ENCODE data around the gene ING5.

ING5 gene

DNA sequence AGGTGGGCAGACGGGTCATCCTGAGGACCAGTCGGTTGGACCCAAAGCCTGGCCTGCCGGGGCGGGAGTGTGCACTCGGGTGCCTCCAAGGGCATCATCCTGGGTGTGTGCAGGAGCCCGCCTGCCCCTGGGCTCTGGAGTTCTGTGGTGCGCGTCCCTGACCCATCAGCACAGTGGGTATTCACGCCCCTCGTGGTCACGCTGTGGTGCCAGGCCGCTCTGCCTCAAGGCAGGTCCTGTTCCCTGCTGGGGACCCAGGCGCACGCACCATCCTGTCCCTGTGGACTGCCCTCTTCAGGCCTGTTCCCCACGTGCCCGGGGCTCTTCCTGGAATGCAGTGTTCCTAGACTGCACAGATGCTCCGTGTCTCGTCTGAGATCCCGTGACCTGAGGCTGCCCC is 18.3 kb downstream of the ING5 start:
- Histone ChIP-seq H3K27me3 (ENCODE audit: control insufficient read depth, low read length) (no peaks in the 10 kb centered on the region), H3K4me1 (ENCODE audit: control insufficient read depth, low read length) (no peaks in the 10 kb centered on the region), H3K4me3 (ENCODE audit: low read length) (no peak overlapping the region), H3K4me2 (ENCODE audit: low read length) (no peak overlapping the region), H3K27ac (ENCODE audit: low read depth, low read length) (no peak overlapping the region), H3K36me3 (ENCODE audit: control insufficient read depth, low read length) (peaks cover 78% of the 10 kb centered on the region), H3K9me3 (ENCODE audit: control insufficient read depth, insufficient read depth, low read length) (peaks cover 9% of the 10 kb centered on the region; the same call in 1 of the 2 replicates), H3K79me2 (ENCODE audit: control insufficient read depth, low read length) (no peaks in the 10 kb centered on the region), H3K9me2 (replicated peaks; ENCODE audit: control insufficient read depth, low read length) (no peaks in the 10 kb centered on the region), H4K20me1 (ENCODE audit: control insufficient read depth, insufficient read depth, low read depth, low read length) (no peaks in the 10 kb centered on the region), H3F3A (ENCODE audit: control insufficient read depth, insufficient read depth) (peaks cover 4% of the 10 kb centered on the region; the same call in 1 of the 2 replicates)
- TF ChIP-seq, protein P1, sequence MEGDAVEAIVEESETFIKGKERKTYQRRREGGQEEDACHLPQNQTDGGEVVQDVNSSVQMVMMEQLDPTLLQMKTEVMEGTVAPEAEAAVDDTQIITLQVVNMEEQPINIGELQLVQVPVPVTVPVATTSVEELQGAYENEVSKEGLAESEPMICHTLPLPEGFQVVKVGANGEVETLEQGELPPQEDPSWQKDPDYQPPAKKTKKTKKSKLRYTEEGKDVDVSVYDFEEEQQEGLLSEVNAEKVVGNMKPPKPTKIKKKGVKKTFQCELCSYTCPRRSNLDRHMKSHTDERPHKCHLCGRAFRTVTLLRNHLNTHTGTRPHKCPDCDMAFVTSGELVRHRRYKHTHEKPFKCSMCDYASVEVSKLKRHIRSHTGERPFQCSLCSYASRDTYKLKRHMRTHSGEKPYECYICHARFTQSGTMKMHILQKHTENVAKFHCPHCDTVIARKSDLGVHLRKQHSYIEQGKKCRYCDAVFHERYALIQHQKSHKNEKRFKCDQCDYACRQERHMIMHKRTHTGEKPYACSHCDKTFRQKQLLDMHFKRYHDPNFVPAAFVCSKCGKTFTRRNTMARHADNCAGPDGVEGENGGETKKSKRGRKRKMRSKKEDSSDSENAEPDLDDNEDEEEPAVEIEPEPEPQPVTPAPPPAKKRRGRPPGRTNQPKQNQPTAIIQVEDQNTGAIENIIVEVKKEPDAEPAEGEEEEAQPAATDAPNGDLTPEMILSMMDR (IDR thresholded peaks at IDR 0.05; ENCODE audit: low read depth, low read length, poor library complexity, severe bottlenecking) = no peak
- no peak for TF ChIP-seq EZH2phosphoT487 (IDR thresholded peaks at IDR 0.05; ENCODE audit: borderline replicate concordance, low read length)

DNA sequence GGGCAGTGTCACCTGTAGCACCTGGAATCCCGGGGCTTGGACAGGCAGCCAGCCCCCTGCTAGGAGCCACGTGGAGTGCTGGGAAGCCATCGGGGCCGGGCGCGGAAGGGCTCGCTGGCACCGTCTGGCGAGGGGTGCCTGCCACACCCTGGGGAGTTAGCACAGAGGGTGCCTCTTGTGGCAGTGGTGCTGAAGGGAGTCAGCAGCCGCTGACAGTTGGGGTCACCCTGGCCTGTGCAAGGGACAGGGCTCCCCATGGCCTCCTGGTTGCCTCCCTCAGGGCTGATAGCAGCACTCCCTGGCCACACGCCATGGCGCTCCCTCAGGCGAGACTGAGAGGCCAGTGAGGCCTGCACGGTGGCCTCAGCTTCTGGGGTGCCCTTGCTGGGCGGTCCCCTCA is 18.7 kb downstream of the ING5 start:
- no peaks in the 10 kb centered on the region for H4K20me1 ChIP-seq (ENCODE audit: control insufficient read depth, insufficient read depth, low read depth, low read length)
- no peaks in the 10 kb centered on the region for H3K9me2 ChIP-seq (replicated peaks; ENCODE audit: control insufficient read depth, low read length)
- no peak overlapping the region for H3K4me3 ChIP-seq (ENCODE audit: low read length)
- H3K79me2 ChIP-seq (ENCODE audit: control insufficient read depth, low read length) = no peaks in the 10 kb centered on the region
- no peak overlapping the region for H3K4me2 ChIP-seq (ENCODE audit: low read length)
- no peaks in the 10 kb centered on the region for H3K4me1 ChIP-seq (ENCODE audit: control insufficient read depth, low read length)
- peaks cover 78% of the 10 kb centered on the region for H3K36me3 ChIP-seq (ENCODE audit: control insufficient read depth, low read length)
- TF ChIP-seq EZH2phosphoT487 (IDR thresholded peaks at IDR 0.05; ENCODE audit: borderline replicate concordance, low read length) = no peak
- TF ChIP-seq, protein P1 (IDR thresholded peaks at IDR 0.05; ENCODE audit: low read depth, low read length, poor library complexity, severe bottlenecking) = no peak
- H3F3A ChIP-seq (ENCODE audit: control insufficient read depth, insufficient read depth) = peaks cover 4% of the 10 kb centered on the region; the same call in 1 of the 2 replicates
- H3K9me3 ChIP-seq (ENCODE audit: control insufficient read depth, insufficient read depth, low read length) = peaks cover 9% of the 10 kb centered on the region; the same call in 1 of the 2 replicates
- no peak overlapping the region for H3K27ac ChIP-seq (ENCODE audit: low read depth, low read length)
- no peaks in the 10 kb centered on the region for H3K27me3 ChIP-seq (ENCODE audit: control insufficient read depth, low read length)

DNA sequence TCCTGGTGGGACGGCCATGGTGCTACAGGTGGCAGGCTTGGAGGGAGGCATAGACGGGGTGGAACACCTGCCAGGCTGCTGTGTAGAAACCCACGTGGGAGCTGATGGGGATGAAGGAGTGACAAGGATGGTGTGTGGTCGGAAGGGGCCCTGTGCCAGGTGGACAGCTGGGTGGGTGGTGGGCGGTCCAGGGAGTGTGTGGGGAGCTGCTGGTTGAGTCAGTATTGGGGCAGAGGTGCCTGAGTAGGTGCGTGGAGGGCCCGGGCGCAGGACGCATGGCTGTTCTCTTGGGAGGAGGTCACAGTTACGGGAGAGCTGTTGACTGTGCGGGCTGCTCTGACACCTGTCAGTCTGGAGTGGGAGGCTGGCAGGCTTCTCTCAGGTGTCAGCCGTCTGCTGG is 20.0 kb downstream of the ING5 start:
- Histone ChIP-seq H3K27ac (ENCODE audit: low read depth, low read length) (no peak overlapping the region), H3K9me2 (replicated peaks; ENCODE audit: control insufficient read depth, low read length) (no peaks in the 10 kb centered on the region), H3K36me3 (ENCODE audit: control insufficient read depth, low read length) (peaks cover 68% of the 10 kb centered on the region), H3K4me2 (ENCODE audit: low read length) (no peak overlapping the region), H3K27me3 (ENCODE audit: control insufficient read depth, low read length) (no peaks in the 10 kb centered on the region), H3F3A (ENCODE audit: control insufficient read depth, insufficient read depth) (peaks cover 4% of the 10 kb centered on the region; the same call in 1 of the 2 replicates), H3K4me1 (ENCODE audit: control insufficient read depth, low read length) (no peaks in the 10 kb centered on the region), H4K20me1 (ENCODE audit: control insufficient read depth, insufficient read depth, low read depth, low read length) (no peaks in the 10 kb centered on the region), H3K4me3 (ENCODE audit: low read length) (no peak overlapping the region), H3K9me3 (ENCODE audit: control insufficient read depth, insufficient read depth, low read length) (peaks cover 9% of the 10 kb centered on the region; the same call in 1 of the 2 replicates), H3K79me2 (ENCODE audit: control insufficient read depth, low read length) (no peaks in the 10 kb centered on the region)
- TF ChIP-seq EZH2phosphoT487 (IDR thresholded peaks at IDR 0.05; ENCODE audit: borderline replicate concordance, low read length) = no peak
- TF ChIP-seq, protein P1 (IDR thresholded peaks at IDR 0.05; ENCODE audit: low read depth, low read length, poor library complexity, severe bottlenecking) = no peak
